Activated T-cell treated with anti-CD3 and anti-CD28 coated beads for 24 hours (primary cell): ENCODE data around the gene MORC2.

Source experiments
- DNase-seq: peaks from one replicate; pipeline ENCODE4 v3.0.0-alpha.2; 2020; ENCODE audit warnings: low read depth

Gene MORC2

DNA sequence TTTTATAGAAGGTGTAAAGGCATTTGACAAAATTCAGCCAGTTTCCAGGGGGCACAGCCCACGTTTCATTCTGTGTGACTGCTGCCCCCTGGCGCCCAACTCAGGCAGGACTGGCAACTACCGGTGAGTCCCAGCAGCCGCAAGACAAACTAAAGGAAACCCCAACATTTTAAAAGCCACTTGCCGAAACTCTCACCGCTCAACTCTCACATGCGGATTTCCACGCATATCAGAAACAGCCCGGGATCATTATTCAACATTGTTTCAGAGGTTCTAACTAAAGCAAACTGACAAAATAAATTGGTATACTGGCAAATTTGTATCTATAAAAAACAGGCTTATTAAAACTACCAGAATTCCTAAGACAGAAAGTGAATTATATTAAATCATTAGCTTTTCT, 48.2 kb downstream of the MORC2 start:
- DNase-seq = peak; percentile 78

DNA sequence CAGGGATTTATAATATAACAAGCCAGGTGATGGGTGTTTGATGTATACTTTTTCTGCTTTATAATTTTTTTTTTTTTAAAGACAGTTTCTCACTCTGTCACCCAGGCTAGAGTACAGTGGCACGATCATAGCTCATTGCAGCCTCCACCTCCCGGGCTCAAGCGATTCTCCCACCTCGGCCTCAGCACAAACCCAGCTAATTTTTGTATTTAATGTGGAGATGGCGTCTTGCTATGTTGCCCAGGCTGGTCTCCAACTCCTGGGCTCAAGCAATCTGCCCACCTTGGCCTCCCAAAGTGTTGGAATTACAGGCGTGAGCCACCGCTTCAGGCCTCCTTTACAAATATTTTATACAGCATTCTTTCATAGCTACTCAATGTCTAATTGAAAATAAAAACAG, 48.6 kb downstream of the MORC2 start:
- DNase-seq = no peak

DNA sequence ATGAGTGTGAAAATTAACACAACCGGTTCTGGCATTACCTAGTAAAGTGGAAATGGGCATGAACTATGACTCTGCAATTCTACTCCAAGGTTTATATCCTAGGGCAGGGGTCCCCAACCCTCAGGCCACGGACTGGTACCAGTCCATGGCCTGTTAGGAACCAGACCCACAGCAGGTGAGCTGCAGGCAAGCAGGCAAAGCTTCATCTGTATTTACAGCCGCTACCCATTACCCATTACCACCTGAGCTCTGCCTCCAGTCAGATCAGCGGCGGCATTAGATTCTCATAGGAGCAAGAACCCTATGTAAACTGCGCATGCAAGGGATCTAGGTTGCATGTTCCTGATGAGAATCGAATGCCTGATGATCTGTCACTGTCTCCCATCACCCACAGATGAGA, 49.8 kb downstream of the MORC2 start:
- no peak for DNase-seq

DNA sequence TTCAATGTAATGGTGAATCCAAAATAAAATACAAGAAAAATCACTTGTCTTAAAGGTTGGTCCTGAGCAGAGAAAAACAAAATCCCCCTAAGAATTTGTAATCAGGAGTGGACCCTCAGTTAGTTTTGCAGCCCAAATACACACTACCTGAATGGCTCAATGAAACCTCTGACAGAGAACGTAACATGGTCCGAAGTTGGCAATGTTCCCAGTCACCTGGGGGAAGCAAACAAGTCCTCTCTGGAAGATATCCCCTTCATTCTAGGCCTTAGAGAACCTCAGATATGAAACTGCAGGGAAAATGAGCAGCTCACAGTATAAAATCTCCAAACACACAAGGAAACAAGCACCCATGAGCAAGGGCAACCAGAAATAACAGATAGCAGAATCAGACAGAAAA, 58.2 kb downstream of the MORC2 start:
- DNase-seq = no peak

DNA sequence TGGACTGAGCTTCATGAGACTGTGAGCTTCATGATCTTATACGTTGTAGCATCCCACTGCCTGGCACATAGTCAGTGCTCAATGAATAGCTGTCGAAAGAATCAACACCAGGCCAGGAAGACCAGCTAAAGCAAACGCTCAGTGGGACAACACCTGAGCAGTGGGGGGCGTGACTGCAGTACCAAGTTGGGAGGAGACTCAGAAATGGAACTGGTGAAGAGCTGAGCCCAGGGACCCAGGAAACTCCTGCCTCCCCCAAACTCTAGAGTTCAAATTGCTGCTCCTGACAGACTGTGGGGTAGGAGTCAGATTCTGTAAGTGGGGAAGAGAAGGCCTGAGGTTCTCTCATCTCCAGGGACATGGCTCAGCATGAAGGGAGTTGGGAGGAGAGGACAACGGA, 59.3 kb downstream of the MORC2 start:
- no peak for DNase-seq

DNA sequence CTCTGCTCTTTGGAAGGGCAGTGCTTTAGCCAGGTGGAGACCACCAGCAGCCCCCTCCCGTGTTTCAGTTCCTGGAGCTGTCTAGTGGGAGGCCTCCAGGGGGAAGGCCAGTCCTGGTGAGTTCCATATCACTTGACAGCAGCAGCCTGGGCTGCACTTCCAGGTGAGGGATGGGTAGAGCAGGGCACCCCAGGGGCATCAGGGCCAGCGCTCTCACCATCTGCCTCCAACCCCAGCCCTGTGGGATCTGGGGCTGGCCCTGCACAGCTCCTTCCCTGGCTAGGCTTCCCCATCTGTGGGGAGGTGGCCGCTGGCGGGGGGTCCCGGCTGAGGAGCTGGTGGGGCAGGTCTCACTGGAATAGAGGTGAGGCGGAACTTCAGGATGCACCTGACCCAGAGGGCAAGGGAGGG, 60.5 kb downstream of the MORC2 start:
- no peak for DNase-seq

DNA sequence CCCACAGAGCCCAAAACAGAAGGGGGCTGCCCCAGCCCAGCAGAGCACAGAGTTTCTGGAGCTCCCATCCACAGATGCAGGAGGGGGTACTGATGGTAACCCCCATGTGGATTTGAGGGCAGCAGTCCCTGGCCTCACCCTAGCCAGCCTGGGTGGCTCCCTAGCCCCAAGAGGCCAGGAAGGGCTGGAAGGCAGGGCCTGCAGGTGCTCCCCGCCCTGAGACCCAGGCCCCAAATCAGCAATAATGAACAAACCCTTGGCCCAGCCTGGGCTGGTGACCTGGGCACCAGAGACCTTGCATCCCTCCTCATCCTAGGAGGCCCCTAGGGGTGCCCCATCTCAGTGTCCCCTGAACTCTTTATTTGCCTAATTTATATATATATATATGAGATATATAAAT, 61.6 kb downstream of the MORC2 start:
- DNase-seq = no peak

DNA sequence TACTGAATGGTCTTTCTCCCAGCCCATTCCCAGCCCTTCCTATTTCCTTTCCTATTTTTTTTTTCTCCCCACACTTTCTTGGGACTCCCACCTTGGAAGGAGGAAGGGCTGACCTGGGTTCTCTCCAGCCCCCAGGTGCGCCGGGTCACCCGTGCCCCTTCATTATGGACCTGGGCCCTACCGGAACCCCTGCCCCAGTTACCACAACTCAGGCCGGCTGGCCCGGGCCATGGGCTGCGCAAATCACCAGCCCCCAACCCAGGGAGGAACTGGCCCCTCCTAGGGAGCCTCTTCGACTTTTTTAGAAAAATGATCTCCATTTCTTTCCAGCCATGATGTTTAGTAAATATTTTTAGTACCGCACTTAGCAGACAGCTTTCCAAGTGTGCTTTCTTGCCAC, 62.2 kb downstream of the MORC2 start:
- no peak for DNase-seq

DNA sequence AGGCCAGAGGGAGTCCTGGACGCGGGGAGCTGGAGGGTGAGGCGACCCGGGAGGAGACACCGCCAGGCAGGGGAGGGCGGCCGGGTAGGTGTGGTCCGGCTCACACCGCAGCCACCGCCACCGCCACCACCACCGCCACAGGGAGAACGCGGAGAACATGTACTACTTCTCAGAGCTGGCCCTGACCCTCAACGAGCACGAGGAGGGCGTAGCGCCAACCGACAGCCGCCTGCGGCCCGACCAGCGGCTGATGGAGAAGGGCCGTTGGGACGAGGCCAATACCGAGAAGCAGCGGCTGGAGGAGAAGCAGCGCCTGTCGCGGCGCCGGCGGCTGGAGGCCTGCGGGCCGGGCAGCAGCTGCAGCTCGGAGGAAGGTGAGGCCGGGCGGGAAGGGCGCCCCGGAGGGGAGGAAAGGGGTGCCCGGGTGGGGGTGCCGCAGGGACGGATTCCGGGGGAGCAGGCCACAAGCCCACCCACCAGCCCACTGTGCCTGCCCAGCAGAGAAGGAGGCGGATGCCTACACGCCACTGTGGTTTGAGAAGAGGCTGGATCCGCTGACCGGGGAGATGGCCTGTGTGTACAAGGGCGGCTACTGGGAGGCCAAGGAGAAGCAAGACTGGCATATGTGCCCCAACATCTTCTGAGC, 62.8 kb downstream of the MORC2 start:
- DNase-seq = no peak

DNA sequence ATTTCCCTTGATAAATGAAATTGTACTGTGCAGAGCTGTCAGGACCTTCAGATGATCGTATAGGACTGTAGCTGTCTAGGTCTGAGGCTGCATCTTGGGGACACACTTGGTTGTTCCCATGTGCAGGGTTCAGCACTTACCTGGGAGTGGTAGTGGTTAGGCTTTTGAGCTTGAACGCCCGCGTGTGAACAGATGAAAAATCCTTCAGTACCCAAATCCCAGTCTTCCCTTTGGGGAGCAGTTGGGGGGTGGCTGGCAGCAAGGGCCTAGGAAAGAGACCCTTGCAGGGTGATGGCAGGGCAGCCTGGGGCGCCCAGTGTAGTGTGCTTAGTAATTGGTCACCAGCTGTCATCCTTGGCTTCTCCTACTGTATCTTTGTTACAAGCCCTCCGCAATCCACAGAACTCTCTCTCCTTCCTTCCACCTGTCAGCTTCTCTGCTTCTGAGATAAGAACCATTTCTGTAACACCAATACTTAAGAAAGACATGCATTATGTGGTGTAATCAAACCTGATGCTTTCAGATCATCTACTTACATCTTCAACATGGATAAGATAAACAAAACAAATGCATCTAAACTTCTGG, 64.6 kb downstream of the MORC2 start:
- no peak for DNase-seq

DNA sequence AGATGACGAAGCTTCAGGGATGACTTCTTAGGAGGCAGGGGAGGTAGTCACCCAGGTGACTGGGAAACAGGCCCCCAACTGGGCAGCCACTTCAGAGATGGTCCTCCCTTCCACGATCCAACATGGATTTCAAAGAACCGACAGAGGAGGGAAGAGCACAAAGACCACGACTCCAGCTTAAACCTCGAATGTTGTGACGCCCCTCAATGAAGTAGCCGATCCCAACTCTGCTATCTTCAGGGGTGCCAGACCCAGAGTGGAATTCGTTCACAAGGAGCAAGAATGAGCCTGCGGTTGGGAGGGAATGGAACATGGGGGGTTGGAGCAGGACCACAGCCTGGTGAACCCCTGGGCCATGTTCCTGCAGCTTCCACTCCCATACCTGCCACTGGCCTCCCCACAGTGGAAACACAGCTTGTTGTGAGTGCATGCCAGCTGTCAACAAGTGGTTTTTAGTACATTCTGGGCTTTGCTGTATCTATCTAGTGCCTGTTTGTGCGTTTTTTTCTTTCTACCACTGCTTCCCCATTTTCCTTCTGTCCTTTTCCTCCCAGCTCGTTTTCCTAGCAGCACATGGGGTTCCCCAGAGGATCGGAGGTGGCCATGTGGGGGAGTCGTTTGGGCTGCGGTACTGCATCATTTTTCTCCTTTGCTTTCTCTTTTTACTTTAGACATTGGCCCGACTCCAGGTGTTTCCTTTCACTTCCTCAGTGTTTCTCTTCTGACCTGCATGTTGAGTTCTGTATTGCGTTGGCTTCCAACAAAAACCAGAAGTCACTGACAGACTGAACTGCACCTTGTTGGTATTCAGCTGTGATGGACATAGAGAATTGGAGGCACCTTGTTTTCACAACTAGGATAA, 65.8 kb downstream of the MORC2 start:
- DNase-seq = no peak

DNA sequence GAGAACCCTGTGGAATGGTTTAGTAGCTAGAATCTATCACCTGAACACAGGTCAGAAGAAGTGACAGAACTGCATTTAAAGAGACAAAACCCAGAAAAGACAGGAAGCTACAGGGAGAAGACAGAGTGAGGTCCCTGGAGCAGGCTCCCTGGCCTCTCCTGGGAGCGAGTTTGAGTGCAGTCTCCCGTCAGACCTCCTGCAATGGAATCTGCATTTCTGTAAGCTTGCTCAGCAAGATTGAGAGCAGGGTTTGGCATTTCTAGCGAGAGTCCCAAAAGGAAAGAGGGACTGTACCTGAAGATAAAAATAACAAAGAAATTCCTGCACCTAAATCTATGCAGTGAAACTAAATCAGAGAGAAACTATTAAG, 74.2 kb downstream of the MORC2 start:
- DNase-seq = no peak

DNA sequence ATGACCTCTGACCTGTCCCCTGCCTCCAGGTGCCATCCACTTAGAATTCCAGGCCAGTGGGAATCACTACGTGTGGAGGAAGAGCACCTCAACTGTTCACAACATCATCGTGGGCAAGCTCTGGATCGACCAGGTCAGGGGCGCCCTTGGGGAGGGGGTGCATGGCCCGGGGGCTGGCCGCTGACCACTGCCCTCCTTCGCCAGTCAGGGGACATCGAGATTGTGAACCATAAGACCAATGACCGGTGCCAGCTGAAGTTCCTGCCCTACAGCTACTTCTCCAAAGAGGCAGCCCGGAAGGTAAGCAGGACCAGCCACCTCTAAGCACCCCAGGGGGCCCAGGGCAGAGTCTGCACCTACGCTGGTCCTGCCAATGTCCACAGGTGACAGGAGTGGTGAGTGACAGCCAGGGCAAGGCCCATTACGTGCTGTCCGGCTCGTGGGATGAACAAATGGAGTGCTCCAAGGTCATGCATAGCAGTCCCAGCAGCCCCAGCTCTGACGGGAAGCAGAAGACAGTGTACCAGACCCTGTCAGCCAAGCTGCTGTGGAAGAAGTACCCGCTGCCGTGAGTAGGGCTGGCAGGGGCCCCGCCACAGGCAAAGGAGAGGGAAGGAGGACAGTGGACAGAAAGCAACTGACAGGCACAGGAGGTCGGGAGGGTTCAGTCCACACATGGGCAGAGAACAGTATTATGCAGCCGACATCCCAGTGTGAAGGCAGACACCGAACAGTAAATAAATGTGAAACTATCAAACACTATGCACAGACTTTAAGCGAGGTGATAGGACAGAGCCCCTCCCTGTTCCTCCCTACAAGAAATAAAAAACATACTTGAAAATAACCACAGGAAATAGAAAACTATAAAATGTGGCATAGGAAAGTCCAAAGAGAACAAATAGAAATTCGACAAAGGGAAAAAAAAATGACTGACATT, 74.9 kb downstream of the MORC2 start:
- no peak for DNase-seq

DNA sequence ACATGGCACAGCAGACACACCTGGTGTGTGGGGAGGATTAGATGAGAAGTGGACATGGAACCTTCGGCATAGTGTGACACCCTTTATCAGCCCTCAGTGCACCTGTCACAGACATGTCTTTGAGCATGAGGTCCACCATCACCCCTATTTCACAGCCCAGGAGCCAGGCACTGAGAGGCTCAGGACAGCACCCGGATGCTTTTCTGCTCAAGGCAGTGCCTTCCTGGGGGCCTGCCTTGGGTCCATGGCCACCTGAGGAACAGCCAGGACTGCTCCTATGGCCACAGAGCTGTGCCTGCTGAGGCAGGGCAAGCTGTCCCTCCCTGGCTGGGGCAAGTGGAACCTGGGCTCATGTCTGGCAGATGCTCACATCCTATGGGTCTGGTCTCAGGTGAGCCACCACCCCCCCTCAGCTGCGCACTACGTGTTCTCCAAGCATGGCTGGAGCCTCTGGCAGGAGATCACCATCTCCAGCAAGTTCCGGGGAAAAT, 75.8 kb downstream of the MORC2 start:
- DNase-seq = no peak

DNA sequence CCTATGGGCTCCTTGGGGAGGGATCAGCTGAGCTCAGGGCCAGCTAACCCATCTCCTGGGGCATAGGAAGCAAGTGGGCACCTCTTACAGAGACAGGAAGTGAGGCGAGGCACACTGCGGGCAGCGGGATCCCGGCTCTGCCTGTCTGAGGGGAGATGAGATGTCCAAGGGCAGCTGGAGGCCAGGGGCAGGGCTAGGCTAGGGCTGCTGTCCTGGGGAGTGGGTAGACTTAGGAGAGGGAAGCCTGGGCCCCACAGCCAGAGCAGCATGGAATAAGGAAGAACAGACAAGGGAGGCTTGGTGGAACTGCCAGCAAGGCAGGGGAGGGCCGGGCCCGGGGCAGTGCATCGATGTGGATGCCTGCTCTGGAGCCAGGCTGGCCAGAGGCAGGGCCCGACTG, 76.3 kb downstream of the MORC2 start:
- no peak for DNase-seq

DNA sequence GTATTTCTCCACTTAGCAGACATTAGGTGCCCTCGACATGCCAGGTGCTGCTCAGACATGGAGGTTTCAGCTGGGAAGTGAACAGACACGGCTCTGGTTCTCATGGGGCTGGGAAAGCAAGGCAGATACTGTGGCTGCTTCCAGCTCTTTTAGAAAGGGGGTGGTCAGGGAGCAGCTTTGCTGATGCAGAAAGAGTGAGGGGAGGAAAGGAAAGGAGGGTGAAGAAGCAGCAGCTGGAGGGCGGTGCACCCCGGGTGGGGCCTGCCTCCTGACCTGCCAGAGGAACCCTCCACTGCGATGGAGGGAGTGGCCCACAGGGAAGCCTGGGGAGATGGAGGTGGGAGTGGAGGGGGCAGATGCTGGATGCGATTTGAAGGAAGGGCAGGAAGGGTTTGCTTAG, 76.8 kb downstream of the MORC2 start:
- no peak for DNase-seq

DNA sequence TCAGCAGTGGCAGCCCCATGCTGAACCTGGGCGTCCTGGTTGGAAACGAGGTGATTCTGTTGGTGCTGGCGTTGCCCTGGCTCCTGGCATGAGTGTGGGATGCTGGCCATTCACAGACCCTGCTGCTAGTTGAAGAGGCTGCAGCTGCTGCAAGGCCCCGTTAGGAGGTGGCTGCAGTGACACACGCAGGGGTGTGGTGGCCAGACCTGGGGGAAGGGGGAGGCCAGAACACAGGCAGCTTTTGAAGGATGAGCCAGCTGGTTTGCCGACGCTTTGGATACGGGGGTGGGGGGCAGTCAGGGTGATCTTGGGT, 77.2 kb downstream of the MORC2 start:
- DNase-seq = no peak

DNA sequence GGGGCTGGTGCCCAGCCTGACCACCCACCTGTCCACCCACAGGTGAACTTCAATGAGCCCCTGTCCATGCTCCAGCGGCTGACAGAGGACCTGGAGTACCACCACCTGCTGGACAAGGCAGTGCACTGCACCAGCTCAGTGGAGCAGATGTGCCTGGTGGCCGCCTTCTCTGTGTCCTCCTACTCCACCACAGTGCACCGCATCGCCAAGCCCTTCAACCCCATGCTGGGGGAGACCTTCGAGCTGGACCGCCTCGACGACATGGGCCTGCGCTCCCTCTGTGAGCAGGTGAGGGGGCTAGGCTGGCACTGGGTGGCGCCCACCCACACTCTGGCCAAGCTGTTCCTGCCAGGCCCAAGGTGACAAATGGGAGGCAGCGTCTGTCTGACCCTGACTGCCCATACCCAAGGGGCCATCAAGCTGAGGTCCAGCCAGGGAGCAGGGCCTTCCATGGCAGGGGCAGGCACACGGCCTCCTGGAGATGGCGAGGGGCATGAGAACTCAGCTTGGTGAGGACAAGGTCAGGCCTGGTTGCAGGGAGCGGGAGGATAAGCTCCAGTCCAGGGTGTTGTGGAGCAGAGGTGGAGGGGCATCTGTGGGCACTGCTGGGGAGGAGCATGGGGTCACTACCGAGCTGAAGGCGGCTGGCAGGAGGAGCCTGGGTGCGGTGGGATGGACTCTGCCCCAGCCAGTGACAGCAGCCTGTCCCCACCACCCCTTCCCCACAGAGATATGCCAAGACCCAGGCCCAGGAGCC, 77.7 kb downstream of the MORC2 start:
- peak; percentile 23 for DNase-seq

DNA sequence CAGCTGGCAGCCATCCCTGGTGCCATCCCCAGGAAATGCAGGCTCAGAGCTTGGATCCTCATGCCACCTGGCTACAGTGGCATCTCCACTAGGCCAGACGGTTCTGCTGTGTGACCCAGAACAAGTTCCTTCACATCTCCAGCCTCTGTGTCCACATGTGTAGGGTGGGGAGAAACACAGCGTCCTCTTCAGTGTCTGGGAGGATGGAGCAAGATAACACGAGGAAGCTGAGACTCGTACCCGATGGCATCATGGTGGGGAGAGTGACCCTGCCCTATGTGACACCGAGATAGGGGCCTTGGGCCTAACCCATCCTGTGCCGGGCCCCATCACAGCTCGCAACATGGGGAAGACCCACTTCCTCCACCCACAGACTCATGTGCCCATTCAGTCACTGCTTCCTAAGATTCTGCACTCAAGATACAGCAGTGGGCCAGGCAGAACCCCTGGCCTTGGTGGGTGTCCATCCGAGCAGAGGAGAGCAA, 78.5 kb downstream of the MORC2 start:
- DNase-seq = no peak

DNA sequence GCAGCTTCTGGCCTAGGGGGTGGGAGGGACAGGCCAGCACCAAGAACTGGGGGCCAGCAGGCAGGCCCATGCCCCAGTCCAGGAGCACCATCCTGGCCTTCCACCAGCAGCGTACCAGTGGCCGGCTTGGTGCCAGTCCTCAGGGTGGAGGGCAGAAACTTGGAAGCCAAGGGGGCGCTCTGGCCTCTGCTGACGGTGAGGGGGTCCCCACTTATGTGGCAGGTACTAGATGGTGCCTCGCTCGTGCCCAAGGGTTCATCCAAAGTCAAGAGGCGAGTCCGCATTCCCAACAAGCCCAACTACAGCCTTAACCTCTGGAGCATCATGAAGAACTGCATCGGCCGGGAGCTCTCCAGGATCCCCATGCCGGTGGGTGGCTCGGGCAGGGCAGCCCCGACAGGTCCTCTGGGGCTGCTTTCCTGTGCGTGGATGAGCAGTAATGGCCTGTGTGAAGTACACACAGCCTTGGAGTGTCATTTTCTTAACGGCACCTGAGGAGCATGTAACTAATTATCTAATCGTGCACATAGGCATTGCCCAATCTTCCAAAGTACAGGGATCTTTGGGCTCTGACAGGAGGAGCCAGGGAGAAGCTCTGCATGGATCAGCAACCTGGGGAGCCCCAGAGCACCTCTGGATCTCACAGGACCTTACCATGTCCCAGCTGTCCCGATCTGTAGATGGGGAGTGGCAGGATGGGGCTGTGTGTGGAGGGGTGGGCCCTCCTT, 79.1 kb downstream of the MORC2 start:
- no peak for DNase-seq

DNA sequence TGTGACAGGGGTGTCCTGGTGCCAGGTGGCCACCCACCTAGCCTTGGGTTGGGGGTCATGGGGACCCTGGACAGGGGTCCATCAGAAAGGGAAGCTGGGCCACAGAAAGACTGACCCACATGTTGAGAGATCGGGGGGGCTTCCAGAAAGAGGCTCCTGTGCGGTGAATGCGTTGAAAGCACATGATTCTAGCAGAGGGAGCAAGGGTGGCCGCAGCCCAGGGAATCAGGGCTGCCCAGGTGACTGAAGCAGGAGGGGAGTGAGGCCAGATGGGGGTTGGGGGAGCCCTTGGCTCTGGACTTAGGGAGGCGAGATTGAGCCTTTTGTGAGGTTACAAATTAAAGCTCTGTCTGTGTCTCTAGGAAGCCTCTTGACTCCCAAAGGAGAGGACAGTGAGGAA, 80.7 kb downstream of the MORC2 start:
- no peak for DNase-seq
